Transverse colon (tissue), 4 donors: ENCODE data around the gene TAS2R38.

Source experiments
- CTCF ChIP-seq, 5 experiments: fragments of 200-600 bp in 3 of 5; fragments of 450-650 bp in 2 of 5; sonication (generic) in 3 of 5; IDR thresholded peaks; 1 replicate in 2 of 5; 2 replicates in 3 of 5; pipeline ENCODE4 v1.5.1; 2016 to 2017; ENCODE audit warnings: antibody characterized with exemption in 5 of 5, inconsistent platforms in 3 of 5, mild to moderate bottlenecking in 2 of 5, moderate library complexity in 1 of 5
- EP300 ChIP-seq: sonication (generic); formaldehyde crosslinking; IDR thresholded peaks from one replicate; pipeline ENCODE4 v1.6.1; 2017; ENCODE audit warnings: antibody characterized with exemption, low read depth
- POLR2AphosphoS5 ChIP-seq, 3 donors: sonication (generic); formaldehyde crosslinking; IDR thresholded peaks; one replicate each; pipeline ENCODE4 v1.6.1; 2016; ENCODE audit warnings: antibody characterized with exemption in 3 of 3

- TF ChIP-seq CTCF (IDR thresholded peaks at IDR 0.05): no peak
- no peak for TF ChIP-seq POLR2AphosphoS5 (IDR thresholded peaks at IDR 0.05)
- no peak for TF ChIP-seq EP300
These were observed 18.6 kb upstream of the TAS2R38 start for GRCh38 chr7:141992156-141992555.
